ENCODE results near the gene PTCD3.

DNA sequence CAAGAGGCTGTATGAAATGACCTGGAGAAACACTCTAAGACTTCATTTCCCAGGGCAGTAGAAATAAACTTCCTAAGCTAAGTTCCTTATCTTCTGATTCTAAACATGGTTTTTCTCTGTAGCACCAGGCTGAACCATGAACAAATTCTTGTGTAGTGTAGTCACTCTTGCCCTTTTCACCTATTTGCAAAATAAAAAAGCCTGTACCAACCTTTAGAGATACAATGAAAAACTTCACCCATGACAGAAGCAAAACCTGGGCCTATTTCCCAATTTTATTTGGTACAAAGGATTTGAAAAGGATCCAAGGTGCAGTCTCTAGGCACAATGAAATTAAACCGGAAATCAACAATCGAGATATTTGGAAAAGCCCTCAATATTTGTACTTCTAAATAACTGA, 44.0 kb upstream of the PTCD3 start:
- TF ChIP-seq, protein P1, sequence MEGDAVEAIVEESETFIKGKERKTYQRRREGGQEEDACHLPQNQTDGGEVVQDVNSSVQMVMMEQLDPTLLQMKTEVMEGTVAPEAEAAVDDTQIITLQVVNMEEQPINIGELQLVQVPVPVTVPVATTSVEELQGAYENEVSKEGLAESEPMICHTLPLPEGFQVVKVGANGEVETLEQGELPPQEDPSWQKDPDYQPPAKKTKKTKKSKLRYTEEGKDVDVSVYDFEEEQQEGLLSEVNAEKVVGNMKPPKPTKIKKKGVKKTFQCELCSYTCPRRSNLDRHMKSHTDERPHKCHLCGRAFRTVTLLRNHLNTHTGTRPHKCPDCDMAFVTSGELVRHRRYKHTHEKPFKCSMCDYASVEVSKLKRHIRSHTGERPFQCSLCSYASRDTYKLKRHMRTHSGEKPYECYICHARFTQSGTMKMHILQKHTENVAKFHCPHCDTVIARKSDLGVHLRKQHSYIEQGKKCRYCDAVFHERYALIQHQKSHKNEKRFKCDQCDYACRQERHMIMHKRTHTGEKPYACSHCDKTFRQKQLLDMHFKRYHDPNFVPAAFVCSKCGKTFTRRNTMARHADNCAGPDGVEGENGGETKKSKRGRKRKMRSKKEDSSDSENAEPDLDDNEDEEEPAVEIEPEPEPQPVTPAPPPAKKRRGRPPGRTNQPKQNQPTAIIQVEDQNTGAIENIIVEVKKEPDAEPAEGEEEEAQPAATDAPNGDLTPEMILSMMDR (IDR thresholded peaks at IDR 0.05; ENCODE audit: poor library complexity, severe bottlenecking) = no peak
- no peak for TF ChIP-seq SMC3 (conservative IDR thresholded peaks at IDR 0.05; ENCODE audit: poor library complexity)
- TF ChIP-seq EZH2 (IDR thresholded peaks at IDR 0.05; ENCODE audit: borderline replicate concordance, insufficient read depth, low read length, poor library complexity, severe bottlenecking) = no peak
- TF ChIP-seq, protein P2, sequence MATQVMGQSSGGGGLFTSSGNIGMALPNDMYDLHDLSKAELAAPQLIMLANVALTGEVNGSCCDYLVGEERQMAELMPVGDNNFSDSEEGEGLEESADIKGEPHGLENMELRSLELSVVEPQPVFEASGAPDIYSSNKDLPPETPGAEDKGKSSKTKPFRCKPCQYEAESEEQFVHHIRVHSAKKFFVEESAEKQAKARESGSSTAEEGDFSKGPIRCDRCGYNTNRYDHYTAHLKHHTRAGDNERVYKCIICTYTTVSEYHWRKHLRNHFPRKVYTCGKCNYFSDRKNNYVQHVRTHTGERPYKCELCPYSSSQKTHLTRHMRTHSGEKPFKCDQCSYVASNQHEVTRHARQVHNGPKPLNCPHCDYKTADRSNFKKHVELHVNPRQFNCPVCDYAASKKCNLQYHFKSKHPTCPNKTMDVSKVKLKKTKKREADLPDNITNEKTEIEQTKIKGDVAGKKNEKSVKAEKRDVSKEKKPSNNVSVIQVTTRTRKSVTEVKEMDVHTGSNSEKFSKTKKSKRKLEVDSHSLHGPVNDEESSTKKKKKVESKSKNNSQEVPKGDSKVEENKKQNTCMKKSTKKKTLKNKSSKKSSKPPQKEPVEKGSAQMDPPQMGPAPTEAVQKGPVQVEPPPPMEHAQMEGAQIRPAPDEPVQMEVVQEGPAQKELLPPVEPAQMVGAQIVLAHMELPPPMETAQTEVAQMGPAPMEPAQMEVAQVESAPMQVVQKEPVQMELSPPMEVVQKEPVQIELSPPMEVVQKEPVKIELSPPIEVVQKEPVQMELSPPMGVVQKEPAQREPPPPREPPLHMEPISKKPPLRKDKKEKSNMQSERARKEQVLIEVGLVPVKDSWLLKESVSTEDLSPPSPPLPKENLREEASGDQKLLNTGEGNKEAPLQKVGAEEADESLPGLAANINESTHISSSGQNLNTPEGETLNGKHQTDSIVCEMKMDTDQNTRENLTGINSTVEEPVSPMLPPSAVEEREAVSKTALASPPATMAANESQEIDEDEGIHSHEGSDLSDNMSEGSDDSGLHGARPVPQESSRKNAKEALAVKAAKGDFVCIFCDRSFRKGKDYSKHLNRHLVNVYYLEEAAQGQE (IDR thresholded peaks at IDR 0.05; ENCODE audit: borderline replicate concordance) = no peak
- TF ChIP-seq EP300 (conservative IDR thresholded peaks at IDR 0.05; ENCODE audit: poor library complexity, severe bottlenecking) = no peak
- no peak for TF ChIP-seq TAF1 (IDR thresholded peaks at IDR 0.05; ENCODE audit: low read depth)
- no peak for TF ChIP-seq POLR2AphosphoS5 (IDR thresholded peaks at IDR 0.05)
